SK-N-SH (cell line): Measurements from ENCODE around the gene ADAMTS2. TPM values are rescaled to one million over a fixed set of nuclear protein-coding genes. Genes with fewer than 3 reads are reported as not detected.

Experiments used
- CTCF ChIA-PET: fragments of 300-600, 350-600 bp; formaldehyde crosslinking; extraction: SDS; loops from one replicate; lab custom pipeline; 2021; lab: Yijun Ruan, JAX
- POLR2A ChIA-PET: fragments of 350-600 bp; sonication (Branson Sonifier 250); formaldehyde crosslinking; extraction: SDS; loops from one replicate; lab custom pipeline; 2020; ENCODE audit warnings: antibody characterized with exemption, inconsistent platforms; lab: Yijun Ruan, JAX
- DNase-seq: peaks from one replicate; pipeline ENCODE4 v3.0.0; 2012
- H2AFZ ChIP-seq: fragments of 200-600 bp; sonication (generic); 2 replicates; pipeline ENCODE4 v1.8.1; 2016; ENCODE audit warnings: antibody characterized with exemption, mild to moderate bottlenecking, low read depth
- H3F3A ChIP-seq: fragments of 200-600 bp; sonication (generic); replicated peaks from 2 replicates; pipeline ENCODE3; 2016; ENCODE audit warnings: antibody characterized with exemption, mild to moderate bottlenecking; ENCODE audit not compliant: insufficient read depth
- H3K27ac ChIP-seq, 2 experiments: fragments of 200-500 bp in 1 of 2; fragments of 200-600 bp in 1 of 2; sonication (Bioruptor generic) in 1 of 2; sonication (generic), shearing (Covaris generic) in 1 of 2; 2 replicates each; pipeline versions ENCODE4 v1.5.1 to v1.6.1; 2014 to 2016; ENCODE audit warnings: low read depth in 2 of 2, inconsistent platforms in 1 of 2, low read length in 1 of 2, mild to moderate bottlenecking in 1 of 2, mixed read lengths in 1 of 2
- H3K27me3 ChIP-seq: fragments of 200-600 bp; sonication (generic), shearing (Covaris generic); 2 replicates; pipeline ENCODE4 v1.6.1; 2016; ENCODE audit warnings: mixed run types; ENCODE audit not compliant: insufficient read depth
- H3K36me3 ChIP-seq, 2 experiments: fragments of 200-500 bp in 1 of 2; fragments of 200-600 bp in 1 of 2; sonication (Bioruptor generic) in 1 of 2; sonication (generic) in 1 of 2; replicated peaks in 1 of 2; 2 replicates each; pipeline versions ENCODE3 to v1.5.1; 2014 to 2016; ENCODE audit warnings: low read length in 1 of 2, mild to moderate bottlenecking in 1 of 2; ENCODE audit not compliant: insufficient read depth in 2 of 2, control insufficient read depth in 1 of 2
- H3K4me1 ChIP-seq, 2 experiments: fragments of 200-500 bp in 1 of 2; fragments of 200-600 bp in 1 of 2; sonication (Bioruptor generic) in 1 of 2; sonication (generic), shearing (Covaris generic) in 1 of 2; 2 replicates each; pipeline versions ENCODE4 v1.5.1 to v1.6.1; 2014 to 2016; ENCODE audit warnings: low read depth in 1 of 2, low read length in 1 of 2, mixed run types in 1 of 2; ENCODE audit not compliant: insufficient read depth in 2 of 2, control insufficient read depth in 1 of 2
- H3K4me2 ChIP-seq: fragments of 200-600 bp; sonication (generic), shearing (Covaris generic); 2 replicates; pipeline ENCODE4 v1.6.1; 2017; ENCODE audit warnings: mixed run types
- H3K4me3 ChIP-seq, 2 experiments: fragments of 200-500 bp in 1 of 2; fragments of 200-600 bp in 1 of 2; sonication (Bioruptor generic) in 1 of 2; sonication (generic), shearing (Covaris generic) in 1 of 2; 2 replicates each; pipeline versions ENCODE4 v1.5.1 to v1.8.1; 2014 to 2016; ENCODE audit warnings: low read depth in 2 of 2, inconsistent platforms in 1 of 2, low read length in 1 of 2, mild to moderate bottlenecking in 1 of 2, mixed read lengths in 1 of 2, moderate library complexity in 1 of 2
- H3K79me2 ChIP-seq: fragments of 200-600 bp; sonication (generic); 2 replicates; pipeline ENCODE4 v1.8.1; 2017; ENCODE audit warnings: mild to moderate bottlenecking; ENCODE audit not compliant: insufficient read depth
- H3K9ac ChIP-seq: fragments of 200-600 bp; sonication (generic); 2 replicates; pipeline ENCODE4 v1.6.1; 2017; ENCODE audit warnings: mixed run types
- H3K9me2 ChIP-seq: fragments of 200-600 bp; sonication (generic); 2 replicates; pipeline ENCODE4 v1.6.1; 2017; ENCODE audit warnings: mixed run types
- H3K9me3 ChIP-seq: fragments of 200-600 bp; sonication (generic); 2 replicates; pipeline ENCODE4 v1.6.1; 2017; ENCODE audit warnings: mixed run types, mild to moderate bottlenecking, moderate library complexity
- H4K20me1 ChIP-seq: fragments of 200-600 bp; sonication (generic); 2 replicates; pipeline ENCODE4 v1.6.1; 2017; ENCODE audit warnings: mild to moderate bottlenecking, mixed run types; ENCODE audit not compliant: insufficient read depth
- CTCF ChIP-seq: fragments of 200-600 bp; sonication (generic); IDR thresholded peaks from 2 replicates; pipeline ENCODE4 v1.6.1; 2017; ENCODE audit warnings: antibody characterized with exemption, mild to moderate bottlenecking, moderate library complexity
- ELF1 ChIP-seq: IDR thresholded peaks from 2 replicates; pipeline ENCODE4 v1.4.0; 2012
- EZH2phosphoT487 ChIP-seq: fragments of 200-600 bp; sonication (generic); IDR thresholded peaks from 2 replicates; pipeline ENCODE4 v1.6.1; 2017; ENCODE audit warnings: low read depth, mixed run types, mild to moderate bottlenecking, antibody characterized with exemption, moderate library complexity, borderline replicate concordance
- FOSL2 ChIP-seq: IDR thresholded peaks from 2 replicates; pipeline ENCODE4 v1.4.0; 2012; ENCODE audit warnings: low read depth, mild to moderate bottlenecking, moderate library complexity, borderline replicate concordance
- MAX ChIP-seq: IDR thresholded peaks from 2 replicates; pipeline ENCODE4 v1.4.0; 2012; ENCODE audit warnings: low read depth
- MXI1 ChIP-seq: IDR thresholded peaks from 2 replicates; pipeline ENCODE4 v1.6.1; 2012; ENCODE audit warnings: mild to moderate bottlenecking, low read depth, low read length, improper control_type of control experiment
- NFIC ChIP-seq: IDR thresholded peaks from 2 replicates; pipeline ENCODE4 v1.4.0; 2012; ENCODE audit warnings: borderline replicate concordance
- PBX3 ChIP-seq: IDR thresholded peaks from 2 replicates; pipeline ENCODE4; 2012
- POLR2AphosphoS5 ChIP-seq: IDR thresholded peaks from 2 replicates; pipeline ENCODE4 v1.6.1; 2012; ENCODE audit warnings: low read depth, low read length
- RCOR1 ChIP-seq: fragments of 150-350 bp; IDR thresholded peaks from 2 replicates; pipeline ENCODE4 v1.6.1; 2017; ENCODE audit warnings: antibody characterized with exemption, low read length
- TCF12 ChIP-seq: IDR thresholded peaks from 2 replicates; pipeline ENCODE4 v1.4.0; 2012
- USF2 ChIP-seq: fragments of 150-350 bp; IDR thresholded peaks from 2 replicates; pipeline ENCODE4 v1.6.1; 2017; ENCODE audit warnings: antibody characterized with exemption, low read length, low read depth, borderline replicate concordance
- ZBTB33 ChIP-seq: IDR thresholded peaks from 2 replicates; pipeline ENCODE4 v1.4.0; 2012; ENCODE audit warnings: low read depth, borderline replicate concordance
- WGBS: methylation state at CpG from one replicate; pipeline ENCODE4 v1.1.6; 2017; ENCODE audit warnings: low lambda C conversion rate; 5-methylcytosine and 5-hydroxymethylcytosine counted together
- polyA plus RNA-seq, 3 experiments: library from polyadenylated mRNA; depleted of rRNA; stranded (reverse); fragments of >200 nt; gene quantifications; 2 replicates each; pipeline ENCODE4 v1.2.3, GENCODE V29; 2012

The ADAMTS2 gene
- polyA plus RNA-seq, 1 of the 3 experiments (the other 2 are of a cell fraction): 0.12 TPM

GRCh38 chr5:179297026-179297425 is 48.2 kb downstream of the ADAMTS2 start:
- H4K20me1 ChIP-seq: no peaks in the 10 kb centered on the region
- H3K79me2 ChIP-seq: no peaks in the 10 kb centered on the region
- H3K4me3 ChIP-seq: no peak overlapping the region
- no peaks in the 10 kb centered on the region for H3F3A ChIP-seq
- H3K36me3 ChIP-seq: no peaks in the 10 kb centered on the region
- TF ChIP-seq PBX3: no peak
- TF ChIP-seq NFIC: no peak
- TF ChIP-seq MAX: no peak
- TF ChIP-seq EZH2phosphoT487: no peak
- no peaks in the 10 kb centered on the region for H3K9me3 ChIP-seq
- no peaks in the 10 kb centered on the region for H3K27me3 ChIP-seq
- POLR2A ChIA-PET: no interaction called here
- no peak overlapping the region for H2AFZ ChIP-seq
- no peak overlapping the region for H3K9ac ChIP-seq
- H3K9me2 ChIP-seq: no peaks in the 10 kb centered on the region
- DNase-seq: no peak
- peaks cover 0 to 75% of the 10 kb centered on the region in 2 experiments; a peak in 2 of 4 replicates for H3K4me1 ChIP-seq
- H3K4me2 ChIP-seq: no peak overlapping the region
- 57% methylated on average over 6 of the region's 10 CpGs for WGBS
- peak overlapping the region in 1 of 2 experiments; percentile 98; a peak in 2 of 4 replicates for H3K27ac ChIP-seq
- CTCF ChIA-PET: no interaction called here

GRCh38 chr5:179296150-179296821 is 49.0 kb downstream of the ADAMTS2 start:
- Histone ChIP-seq H4K20me1 (no peaks in the 10 kb centered on the region), H3K79me2 (no peaks in the 10 kb centered on the region), H3K4me3 (no peak overlapping the region), H3K27ac (peak overlapping the region in 1 of 2 experiments; percentile 98; a peak in 2 of 4 replicates), H3K36me3 (no peaks in the 10 kb centered on the region), H3K9me3 (no peaks in the 10 kb centered on the region), H3K4me2 (no peak overlapping the region), H3K9me2 (no peaks in the 10 kb centered on the region), H3K27me3 (no peaks in the 10 kb centered on the region), H2AFZ (no peak overlapping the region), H3F3A (no peaks in the 10 kb centered on the region), H3K4me1 (peaks cover 0 to 76% of the 10 kb centered on the region in 2 experiments; a peak in 2 of 4 replicates), H3K9ac (no peak overlapping the region)
- ChIA-PET POLR2A (no interaction called here), CTCF (interaction anchor here (1.6 kb wide), 1 partner anchor 27 kb away, joined by 3 read pairs; no protein-coding TSS in a partner anchor)
- TF ChIP-seq ELF1 (no peak), FOSL2 (no peak), CTCF (no peak), TCF12 (no peak), POLR2AphosphoS5 (no peak), ZBTB33 (no peak), RCOR1 (no peak), PBX3 (no peak), MXI1 (no peak), USF2 (no peak)
- DNase-seq: no peak
- WGBS: 54% methylated on average over 22 of the region's 22 CpGs
